Activated CD8-positive, alpha-beta memory T cell treated with anti-CD3 and anti-CD28 coated beads, Interleukin-2, amount 50 U/mL, for 1 hour (primary cell): Measurements from ENCODE around the gene ZFHX3.

Experiments
- DNase-seq: peaks from one replicate; pipeline ENCODE4 v3.0.0-alpha.2; 2020; ENCODE audit errors: extremely low read depth

ZFHX3 gene

DNA sequence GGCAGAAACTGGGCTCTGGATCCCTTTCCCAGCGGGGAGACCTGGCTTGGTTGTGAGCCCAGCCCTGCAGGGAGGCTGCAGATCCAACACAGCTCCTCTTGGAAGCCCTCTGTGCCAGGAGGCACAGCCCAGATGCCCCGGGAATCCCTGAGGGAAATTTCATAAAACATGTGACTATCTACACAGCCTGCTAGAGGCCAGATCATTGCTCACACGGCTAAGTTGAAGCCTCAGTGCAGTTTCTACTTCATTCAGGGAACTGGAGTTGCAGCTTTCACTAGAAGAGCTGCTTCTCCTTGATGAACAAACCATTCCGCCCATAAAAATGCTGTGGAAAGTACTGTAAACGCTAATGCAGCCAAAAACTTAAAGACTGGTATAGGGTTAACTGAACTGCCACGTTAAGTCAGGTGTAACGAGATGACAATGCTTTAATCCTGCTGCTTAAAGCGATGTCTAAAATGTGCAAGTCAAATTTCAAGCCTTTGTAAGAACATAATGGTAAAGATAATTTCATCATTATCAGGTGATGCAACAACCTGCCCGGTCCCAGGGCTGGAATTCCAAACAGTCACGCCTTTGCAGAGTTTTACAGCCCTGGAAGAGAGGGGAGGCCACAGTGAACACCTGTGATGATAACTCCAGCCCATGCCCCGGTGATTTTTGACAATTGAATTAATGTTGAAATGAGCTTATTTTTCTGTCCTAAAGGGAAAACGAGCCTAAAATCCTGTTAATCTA is 172.5 kb downstream of the ZFHX3 start:
- no peak for DNase-seq

DNA sequence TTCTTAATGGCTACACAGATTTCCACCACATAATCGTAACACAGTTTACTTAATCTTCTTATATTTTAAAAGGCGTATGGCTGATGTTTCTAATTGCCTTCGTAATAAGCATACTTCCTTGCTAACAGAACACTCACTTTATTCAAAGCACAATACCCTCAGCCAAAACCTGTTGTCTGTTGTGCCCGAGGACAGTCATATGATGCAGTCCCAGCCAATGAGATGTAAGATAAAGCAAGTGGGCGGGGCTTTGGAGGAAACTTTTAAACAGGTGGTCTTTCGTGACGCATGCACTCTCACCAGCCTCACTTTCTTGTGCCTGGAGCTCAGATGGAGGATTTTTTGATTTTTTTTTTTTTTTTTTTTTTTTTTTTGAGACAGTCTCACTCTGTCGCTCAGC is 174.1 kb downstream of the ZFHX3 start:
- DNase-seq, result no peak

DNA sequence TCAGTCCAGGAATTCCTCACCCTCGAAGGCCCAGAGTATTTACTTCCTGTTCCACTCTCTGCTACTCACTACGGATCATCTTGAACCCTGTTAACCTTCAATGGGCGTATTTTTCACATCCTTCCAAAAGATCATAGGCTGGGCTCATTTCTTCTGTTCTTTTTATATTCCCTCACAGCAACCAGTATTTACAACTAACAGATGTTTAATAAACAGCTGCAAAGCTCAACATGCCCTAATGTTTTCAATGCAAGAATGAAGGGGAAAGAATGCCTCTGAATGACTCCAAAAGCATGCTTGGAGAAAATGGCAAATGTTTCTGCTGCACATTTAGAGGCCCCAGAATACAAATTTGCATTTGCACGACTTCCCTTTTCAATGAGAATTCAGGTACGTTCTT is 174.9 kb downstream of the ZFHX3 start:
- no peak for DNase-seq

DNA sequence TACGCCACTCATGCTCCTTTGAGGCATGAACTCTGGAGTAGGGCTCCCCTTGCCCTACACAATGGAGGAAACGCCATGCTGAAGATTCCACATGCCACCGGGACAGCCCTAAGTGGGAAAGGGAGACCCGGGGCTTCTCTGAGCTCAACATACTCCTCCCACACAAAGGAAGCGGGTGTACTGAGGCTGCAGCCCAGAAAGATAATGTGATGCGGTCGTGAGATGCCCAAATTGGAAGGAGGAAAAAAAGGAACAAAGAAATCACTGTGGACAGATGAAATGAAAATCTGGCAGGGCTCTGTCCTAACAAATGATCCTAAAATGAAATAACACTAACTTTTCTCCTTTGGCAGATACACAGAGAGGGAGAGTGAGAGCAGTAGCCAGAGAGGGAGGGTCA is 182.1 kb downstream of the ZFHX3 start:
- DNase-seq, result no peak

DNA sequence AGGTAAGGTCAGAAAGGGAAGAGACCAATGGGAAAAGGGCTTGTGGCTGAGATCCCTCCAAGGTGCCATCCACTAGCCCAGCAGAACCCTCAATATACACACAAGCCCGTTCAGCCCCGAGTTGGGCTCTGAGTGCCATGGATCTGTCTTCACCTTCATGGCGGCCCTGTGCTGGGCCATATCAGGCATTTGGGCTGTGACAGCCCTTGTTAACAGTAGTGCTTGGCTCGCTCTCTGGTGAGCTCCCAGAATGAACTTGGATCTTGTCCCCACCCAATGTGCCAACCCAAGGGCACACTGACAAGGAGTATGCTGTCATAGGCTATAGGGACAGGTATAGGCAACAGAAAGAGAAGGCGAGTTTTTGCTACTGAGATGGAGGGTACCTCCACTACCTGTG is 182.7 kb downstream of the ZFHX3 start:
- no peak for DNase-seq

DNA sequence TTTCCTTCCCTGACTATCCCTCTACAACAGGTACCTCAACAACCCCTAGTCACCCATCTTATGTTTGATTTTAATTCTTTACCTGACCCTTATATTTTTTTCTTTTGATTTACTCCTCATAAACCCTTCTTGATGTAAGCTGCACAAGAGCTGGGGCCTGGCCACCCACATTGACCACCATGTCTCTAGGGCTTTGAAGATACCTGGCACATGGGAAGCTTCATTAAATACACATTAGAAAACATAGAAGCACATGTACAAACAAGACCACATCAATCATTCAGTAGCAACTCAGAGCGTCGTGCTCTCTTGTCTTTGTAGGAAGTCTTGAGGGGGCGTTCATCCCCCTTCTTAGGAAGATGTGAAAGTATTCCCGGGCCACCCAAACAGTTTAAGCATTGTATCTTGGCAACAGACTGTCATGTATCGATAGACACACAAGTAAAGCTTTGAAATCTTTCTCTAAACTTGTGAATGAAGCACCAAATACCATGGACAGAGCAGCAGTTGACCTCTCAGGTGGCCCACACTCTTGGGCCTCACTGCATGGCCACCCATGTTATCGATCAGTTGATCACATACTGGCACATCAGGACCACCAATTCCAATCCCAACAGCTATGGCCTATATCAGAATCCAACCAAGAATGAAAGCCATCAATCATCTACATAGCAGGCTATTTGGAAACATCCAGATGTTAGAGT is 183.6 kb downstream of the ZFHX3 start:
- DNase-seq, result no peak

DNA sequence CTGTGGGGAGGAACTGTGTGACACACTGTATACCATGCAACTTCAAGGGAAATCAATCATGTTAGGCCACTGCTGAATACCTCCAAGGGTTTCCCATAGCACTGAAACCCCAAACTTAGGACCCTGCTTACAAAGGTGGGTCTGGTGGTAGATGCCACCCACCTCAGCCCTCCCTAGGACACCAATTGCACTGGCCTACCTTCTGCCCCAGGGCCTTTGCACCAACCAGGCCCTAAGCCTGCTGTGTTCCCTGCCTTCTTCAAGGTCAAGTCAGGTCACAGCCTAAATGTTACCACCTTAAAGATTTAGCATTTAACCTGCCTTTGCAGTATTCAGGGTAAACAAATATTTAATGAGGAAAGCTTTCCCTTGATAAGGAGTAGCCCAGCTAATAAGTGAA is 185.8 kb downstream of the ZFHX3 start:
- DNase-seq, result no peak

DNA sequence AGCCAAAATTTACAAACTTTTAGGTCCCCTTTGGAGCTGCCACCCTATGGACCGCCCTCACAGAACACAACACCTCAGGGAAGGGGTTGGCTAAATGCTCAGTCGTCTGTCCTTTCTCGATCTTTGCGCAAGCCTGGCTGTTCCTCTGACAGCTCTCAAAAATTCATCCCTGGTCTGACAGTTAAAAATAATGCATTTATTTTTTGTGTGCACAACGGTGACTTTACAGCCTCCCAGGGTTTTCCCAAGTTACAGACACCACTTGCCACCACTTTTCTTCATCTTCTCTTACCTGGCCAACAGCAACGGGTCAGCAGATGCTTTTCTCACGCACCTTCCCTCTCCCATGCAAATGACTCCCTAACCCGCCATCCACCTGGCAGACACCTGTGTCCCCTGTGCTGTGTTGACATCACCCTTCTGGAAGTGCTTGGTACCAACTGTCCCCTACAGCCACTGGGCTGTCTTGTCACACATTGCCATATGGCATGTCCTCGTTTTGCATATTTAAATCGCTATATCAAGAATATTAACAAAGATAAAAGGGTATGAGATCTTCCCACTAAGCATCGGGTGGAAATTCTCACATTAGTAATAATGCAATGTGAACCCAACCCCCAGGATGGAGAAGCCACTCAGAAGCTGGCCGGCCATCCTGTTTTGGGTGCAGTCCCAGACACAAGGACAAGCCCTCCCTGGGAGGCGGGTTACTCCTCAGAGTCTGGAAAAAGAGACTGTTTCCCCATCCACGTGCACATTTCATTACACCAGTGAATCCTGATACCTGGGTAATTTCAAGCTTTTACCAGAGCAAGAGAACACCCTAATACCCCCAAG is 187.0 kb downstream of the ZFHX3 start:
- no peak for DNase-seq

DNA sequence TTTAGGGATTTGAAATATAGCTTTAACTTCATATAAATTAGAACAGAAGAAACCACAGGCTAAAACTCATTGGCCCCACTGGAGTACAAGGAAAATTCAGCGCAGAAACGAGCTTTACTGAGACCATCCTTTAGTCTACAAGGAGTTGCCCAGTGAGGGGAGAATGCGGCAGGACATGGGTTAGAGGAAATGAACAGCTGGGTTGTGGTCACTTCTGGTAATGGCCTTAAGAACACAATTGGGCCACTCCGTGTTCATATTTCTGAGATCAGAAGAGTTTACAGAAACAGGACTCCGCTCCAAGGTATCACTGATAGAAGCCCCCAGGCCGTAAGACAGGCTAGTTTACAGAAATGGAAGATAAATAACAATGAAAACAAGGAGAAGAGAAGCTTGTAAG is 188.3 kb downstream of the ZFHX3 start:
- DNase-seq, result no peak

DNA sequence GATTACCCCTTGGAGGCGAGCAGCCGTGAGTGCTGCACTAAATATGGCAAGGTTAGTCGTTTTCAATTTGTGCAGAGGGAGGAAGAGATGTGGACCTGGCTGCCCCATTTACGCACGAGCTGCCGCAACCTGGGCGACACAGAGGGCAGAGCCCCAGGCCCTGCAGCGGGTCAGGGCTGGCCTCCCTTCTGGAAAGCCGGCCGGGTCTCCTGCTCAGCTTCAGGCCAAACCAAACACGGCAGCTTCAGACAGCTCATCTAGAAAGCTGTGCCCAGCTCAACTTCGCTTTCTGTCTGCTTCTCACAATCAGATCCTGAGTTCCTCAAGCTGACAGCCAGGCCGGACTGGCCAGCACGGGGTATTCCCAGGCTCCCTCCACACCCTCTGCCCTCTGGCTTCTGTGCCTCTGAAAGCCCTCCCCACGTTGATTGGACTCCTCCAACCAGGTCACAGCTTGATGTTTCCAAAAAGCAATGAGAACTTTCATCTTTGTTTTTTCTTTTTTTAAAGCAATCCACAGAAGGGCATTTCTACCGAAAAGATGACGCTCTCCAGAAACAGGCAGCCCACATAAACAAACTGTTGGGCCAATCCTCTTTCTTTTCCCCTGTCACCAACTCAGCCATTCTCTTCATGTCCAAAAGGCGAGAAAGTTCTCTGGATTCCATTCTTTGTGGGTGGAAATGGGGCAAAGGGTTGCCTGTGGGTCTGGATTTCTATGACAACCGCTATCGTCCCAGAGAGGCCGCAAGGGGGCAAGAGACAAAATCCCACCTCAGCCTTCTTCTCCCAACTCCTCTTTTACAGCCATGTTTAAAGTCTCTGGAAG is 189.0 kb downstream of the ZFHX3 start:
- DNase-seq, result no peak

DNA sequence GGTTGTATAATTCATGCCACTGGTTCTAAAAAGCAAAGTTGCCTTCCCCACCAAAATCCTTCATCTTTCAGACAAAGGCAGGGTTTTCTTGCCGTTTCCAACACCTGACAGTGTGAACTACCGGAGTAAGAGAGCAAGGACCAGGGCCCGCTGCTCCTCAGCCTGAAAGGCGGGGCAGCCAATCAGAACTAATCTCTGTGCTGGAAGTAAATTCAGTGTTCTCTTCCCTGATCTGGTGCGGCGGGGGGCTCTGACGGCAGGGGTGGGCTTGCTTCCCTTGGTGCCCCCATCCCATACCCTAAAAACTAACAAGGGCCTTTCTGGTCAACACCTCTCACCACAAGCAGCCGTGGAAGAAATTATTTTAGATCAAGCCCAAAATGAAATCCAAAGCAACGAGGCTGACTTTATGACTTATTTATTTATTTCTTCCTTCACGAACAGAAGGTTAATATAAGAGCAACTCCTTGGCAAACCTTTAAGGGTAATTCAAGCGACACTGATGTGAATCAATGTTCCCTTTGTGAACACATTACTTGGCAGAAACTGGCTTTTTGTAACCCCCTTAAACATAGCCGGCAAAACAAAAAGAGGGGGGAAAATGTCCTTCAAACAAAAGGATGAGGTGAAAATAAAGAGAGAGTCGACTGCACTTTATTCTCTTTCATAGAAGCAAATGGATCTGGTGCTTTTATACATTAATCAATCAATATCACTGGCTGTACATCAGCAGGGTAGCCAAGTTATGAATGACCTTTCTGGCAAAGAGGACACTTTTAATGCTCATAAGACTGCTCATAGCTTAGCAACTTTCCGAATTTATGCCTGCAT is 189.9 kb downstream of the ZFHX3 start:
- no peak for DNase-seq

DNA sequence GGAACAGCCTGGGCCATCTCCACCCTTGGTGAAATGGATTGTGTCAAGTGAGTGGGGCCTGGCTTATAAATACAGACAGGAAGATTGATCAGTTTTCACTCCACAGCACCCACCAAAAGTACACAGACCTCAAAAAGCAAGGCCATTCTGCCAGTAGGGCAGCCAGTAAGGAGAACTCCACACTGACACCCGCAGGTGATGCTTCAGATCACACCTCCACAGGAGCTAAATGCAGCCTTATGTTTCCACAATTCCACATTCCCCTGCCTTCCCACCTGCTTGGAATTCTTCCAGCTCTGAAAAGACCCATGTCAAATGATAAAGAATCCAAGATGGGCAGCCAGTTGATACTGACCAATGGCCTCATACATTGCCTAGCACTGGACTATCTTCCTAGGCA is 191.1 kb downstream of the ZFHX3 start:
- no peak for DNase-seq

DNA sequence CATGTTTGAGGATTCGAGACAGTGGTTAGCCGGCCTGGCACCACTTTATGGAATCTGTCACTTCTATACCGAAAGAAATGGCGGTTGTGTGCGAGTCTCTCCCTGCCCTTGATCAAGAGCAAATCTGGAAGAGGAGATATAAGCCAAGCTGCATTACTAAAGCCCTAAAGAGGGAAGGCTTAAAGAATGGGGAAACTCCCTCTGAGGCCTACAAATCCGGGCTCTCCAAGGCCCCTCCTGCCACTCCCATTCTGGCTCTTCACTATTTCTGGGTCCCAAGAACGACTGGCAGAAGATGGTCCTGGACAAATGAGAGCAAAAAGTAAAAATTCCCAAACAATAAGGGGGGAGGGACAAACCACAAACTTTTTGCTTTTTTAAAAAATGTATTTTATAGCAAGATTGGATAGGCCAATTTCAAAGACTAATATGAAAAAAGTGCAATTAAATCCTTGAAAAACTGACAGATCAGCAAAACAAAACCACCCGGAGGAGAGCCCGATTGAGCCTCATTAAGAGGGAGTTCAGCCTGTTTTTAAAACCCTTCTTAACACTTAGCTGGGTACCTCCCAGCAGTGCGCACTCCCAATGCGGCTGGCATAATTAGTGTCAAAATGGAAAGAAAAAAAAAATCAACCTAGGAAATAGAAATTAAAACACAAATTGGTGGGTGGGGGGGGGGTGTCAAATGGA is 193.5 kb downstream of the ZFHX3 start:
- DNase-seq, result no peak

DNA sequence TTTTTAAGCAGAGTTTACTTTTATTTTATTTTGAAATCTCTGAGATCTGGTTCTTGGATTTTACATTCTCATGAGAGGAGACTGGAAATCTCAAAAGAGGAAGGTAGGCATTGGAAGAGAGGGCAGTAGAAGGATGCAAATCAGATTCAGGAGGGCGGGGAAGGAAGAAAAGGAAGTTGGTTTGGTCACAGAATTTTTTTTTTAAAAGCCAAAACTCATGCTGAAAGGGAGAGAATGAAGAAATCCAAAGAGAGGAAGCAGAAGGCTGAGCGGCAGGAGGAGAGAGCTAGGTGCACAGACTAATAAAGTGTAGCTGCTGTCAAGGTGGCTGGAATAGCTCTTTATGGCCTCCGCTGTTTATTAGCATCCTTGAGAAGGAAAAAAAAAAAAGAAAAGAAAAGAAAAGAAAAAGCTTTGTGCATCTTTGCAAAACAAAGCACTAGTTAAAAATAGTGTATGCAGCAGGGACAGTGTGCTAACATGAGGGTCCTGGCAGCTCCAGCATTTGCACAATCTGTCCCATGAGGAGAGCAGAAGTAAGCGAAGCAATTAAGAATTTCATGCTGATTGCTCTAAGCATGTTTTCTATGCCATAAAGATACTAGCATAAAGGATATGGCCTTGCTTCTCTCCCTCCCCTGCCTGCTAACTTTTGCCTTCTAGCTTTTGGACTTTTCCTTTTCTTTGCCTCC is 194.2 kb downstream of the ZFHX3 start:
- no peak for DNase-seq

DNA sequence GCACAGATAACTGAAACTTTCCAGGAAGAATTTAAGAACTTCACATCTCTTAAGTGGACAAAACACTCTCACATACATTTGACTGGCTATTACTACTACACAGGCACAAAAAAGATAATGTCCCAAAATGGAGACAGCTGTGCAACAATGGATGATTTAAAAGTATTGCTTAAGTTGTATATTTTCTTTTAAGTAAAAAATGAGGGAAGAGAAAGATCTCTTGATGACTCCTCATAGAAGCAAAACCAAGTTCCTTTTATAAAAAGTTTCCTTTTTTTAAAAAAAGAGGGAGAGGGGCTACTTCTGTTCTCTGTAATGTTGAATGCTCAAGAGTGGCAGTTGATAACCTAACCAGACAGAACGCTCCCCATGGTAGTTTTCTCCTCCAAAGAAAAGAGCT is 195.5 kb downstream of the ZFHX3 start:
- no peak for DNase-seq

DNA sequence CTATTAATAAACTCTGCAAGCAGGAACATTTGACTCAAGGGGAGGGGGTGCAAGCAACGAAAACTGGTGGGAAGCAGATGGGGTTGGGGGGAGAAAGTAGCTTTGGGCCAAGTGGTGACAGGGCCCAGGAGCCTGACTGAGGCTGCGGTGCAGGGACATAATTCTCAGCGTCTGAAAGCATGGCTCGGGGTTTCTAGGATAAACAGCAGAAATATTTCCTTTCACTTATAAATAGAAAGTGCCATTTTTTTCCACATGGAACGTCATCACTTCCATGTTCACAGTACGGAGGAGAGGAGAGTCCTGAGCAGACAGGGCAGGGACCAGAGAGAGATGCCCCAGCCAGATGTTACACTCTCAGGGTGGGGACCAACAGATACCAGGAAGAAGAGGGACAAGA is 197.1 kb downstream of the ZFHX3 start:
- no peak for DNase-seq

DNA sequence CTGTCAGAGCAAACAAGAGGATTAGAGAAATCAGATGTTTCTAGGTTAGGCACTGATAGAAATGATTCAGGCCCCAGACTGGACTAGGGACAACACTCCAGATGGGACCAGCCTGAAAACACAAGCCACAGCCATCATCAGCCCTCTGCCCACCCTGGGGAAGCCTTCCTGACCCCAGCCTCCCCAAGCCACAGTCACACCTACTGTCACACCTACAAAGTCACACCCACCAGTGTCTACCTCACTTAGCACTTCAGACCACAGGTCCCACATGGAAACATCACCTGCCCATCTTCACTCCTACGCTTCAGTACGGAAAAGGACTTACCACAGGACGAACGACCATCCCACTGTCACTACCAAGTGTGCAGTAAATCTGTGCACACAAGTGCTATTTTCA is 197.9 kb downstream of the ZFHX3 start:
- no peak for DNase-seq

DNA sequence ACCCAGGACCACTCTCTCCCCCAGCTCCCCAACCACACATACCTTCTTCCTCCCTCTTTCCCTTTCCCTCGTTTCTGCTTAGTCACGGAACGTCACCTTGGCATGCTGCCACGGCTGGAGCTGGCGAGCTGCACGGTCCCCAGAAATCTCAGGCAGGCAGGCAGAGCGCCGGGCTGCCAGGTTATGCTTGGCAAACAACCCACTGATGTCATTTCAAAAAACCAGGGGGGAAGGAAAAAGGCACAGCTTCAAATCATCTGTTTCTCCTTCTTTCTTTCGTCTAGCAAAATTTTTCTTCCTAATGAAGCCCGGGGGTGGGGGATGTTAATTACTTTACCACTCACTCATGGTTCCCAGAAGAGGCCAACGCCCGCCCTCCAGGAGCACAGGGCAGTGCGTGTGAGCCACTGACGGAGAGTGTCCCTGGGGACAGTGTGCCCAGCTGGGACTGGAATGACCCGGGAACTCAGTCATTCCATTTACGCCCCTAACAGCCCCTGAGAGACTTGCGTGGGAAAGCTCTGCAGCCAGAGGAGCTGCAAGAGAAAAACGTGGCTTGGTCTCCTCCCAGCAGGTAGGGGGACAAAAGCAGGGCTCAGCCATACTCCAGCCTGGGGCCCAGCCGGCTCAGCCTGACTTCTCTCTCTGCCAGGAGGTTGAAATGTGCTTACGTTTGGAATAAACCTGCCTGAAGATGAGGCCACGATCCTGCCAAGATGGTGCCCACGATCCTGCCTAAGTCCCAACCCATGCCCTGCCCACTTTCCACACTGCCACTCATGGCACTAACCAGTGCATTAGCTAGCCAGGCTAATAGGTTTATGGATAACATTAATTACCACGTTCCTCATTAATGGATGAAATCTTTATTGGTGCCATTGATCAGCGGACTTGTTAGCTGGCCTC is 198.9 kb downstream of the ZFHX3 start:
- DNase-seq, result no peak

DNA sequence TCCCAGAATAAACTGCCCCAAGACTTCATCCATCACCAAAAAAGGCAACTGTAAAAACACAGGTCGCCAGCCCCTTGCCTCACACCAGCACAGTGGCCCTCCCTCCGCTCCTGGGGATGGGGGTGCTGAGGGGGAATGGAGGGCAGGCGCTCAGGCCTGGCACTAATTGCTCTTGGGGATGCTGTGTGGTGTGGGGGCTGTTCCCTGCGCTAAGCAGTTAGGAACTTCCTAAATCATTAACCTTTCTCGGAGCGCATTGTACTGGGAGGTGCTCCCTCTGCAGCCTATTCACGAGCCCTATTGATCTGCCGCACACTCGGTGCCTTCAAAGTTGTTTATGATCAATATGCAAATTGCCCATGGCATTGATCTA is 199.9 kb downstream of the ZFHX3 start:
- DNase-seq, result no peak
